Testis (tissue), 3 donors: ENCODE measurements around the gene AHDC1. TPM values are rescaled to one million over a fixed set of nuclear protein-coding genes. Genes with fewer than 3 reads are reported as not detected.
A peak's percentile ranks its signal among the peaks of the same experiment; 100 is the strongest.

Experiments used
- DNase-seq: peaks from one replicate; pipeline ENCODE4 v3.0.0-alpha.2; 2019
- H3K27ac ChIP-seq, 2 donors: fragments of 200-600 bp; sonication (generic); one replicate each; pipeline ENCODE4 v1.5.1; 2019
- H3K27me3 ChIP-seq: fragments of 200-600 bp; sonication (generic); one replicate; pipeline ENCODE4 v1.5.1; 2019
- H3K36me3 ChIP-seq: fragments of 200-600 bp; sonication (generic); one replicate; pipeline ENCODE4 v1.5.1; 2017; ENCODE audit warnings: low read depth; ENCODE audit errors: missing control alignments
- H3K4me1 ChIP-seq: fragments of 200-600 bp; sonication (generic); one replicate; pipeline ENCODE4 v1.5.1; 2019
- H3K4me3 ChIP-seq, 2 donors: fragments of 200-600 bp; sonication (generic); one replicate each; pipeline ENCODE4 v1.5.1; 2017 to 2019
- H3K9me3 ChIP-seq: fragments of 200-600 bp; sonication (generic); one replicate; pipeline ENCODE4 v1.5.1; 2017
- CTCF ChIP-seq, 3 experiments: fragments of 450-650 bp in 2 of 3; fragments of 200-600 bp in 1 of 3; sonication (generic) in 1 of 3; IDR thresholded peaks; one replicate each; pipeline ENCODE4 v1.5.1; 2016 to 2019; ENCODE audit warnings: antibody characterized with exemption in 3 of 3, mild to moderate bottlenecking in 2 of 3, moderate library complexity in 1 of 3
- POLR2A ChIP-seq: fragments of 450-650 bp; IDR thresholded peaks from one replicate; pipeline ENCODE4 v1.6.1; 2017; ENCODE audit warnings: antibody characterized with exemption, mild to moderate bottlenecking, moderate library complexity
- WGBS, 2 donors: methylation state at CpG; one replicate each; pipeline ENCODE4 v1.1.5; 2018; 5-methylcytosine and 5-hydroxymethylcytosine counted together
- intact Hi-C: fragments of 100-400 bp; cut with DNase I; formaldehyde crosslinking; loops from one replicate; pipeline ENCODE4 v1.15.1; 2023; ENCODE audit warnings: low total_unique reads
- polyA plus RNA-seq: library from polyadenylated mRNA; stranded (reverse); fragments of 350-450 nt; fragmentation: Illumina TruSeq; extraction: RNeasy Lipid Tissue Mini Kit (QIAGEN cat#74804); gene quantifications from one replicate; pipeline ENCODE4 v1.2.3, GENCODE V29; 2014; ENCODE audit warnings: low read depth, low replicate concordance; ENCODE audit not compliant: insufficient read depth
- total RNA-seq, 2 donors: library from RNA; depleted of rRNA; stranded (reverse); fragments of >200 nt; gene quantifications; one replicate each; pipeline ENCODE4 v1.2.3, GENCODE V29; 2016

The AHDC1 gene
- total and polyA plus RNA-seq, 3 donors from 2014 or later, result 32.5 to 86.8 (median 73.7) TPM

DNA sequence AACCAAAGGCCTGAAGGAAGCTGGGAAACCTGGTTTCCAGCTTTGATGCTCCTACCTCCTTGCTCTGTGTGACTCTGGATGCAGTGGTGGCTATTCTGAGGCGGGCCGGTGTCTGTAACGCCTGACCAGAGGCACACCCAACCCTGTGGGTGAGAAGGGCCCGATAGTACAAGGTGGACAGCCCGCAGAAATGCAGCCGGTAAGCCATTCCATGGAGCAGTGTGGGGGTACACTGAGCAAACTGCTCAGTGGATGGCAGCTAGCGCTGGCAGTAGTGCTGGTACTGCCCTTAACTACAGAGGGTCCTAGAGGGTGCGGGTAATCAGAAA, 36.0 kb downstream of the AHDC1 start:
- intact Hi-C loops, result no loop called here
- no peaks in the 10 kb centered on the region for H3K36me3 ChIP-seq
- H3K4me1 ChIP-seq, result peaks cover 97% of the 10 kb centered on the region
- peak overlapping the region; percentile 46 to 92 for H3K27ac ChIP-seq
- TF ChIP-seq POLR2A, result no peak
- no peak for TF ChIP-seq CTCF (IDR thresholded peaks at IDR 0.05)
- no peaks in the 10 kb centered on the region for H3K27me3 ChIP-seq
- peak overlapping the region in 1 of 2 donors; percentile 34 for H3K4me3 ChIP-seq
- no peak for DNase-seq
- H3K9me3 ChIP-seq, result no peaks in the 10 kb centered on the region
- 32 to 41% methylated on average over 8 of the region's 8 CpGs for WGBS, 2 donors

DNA sequence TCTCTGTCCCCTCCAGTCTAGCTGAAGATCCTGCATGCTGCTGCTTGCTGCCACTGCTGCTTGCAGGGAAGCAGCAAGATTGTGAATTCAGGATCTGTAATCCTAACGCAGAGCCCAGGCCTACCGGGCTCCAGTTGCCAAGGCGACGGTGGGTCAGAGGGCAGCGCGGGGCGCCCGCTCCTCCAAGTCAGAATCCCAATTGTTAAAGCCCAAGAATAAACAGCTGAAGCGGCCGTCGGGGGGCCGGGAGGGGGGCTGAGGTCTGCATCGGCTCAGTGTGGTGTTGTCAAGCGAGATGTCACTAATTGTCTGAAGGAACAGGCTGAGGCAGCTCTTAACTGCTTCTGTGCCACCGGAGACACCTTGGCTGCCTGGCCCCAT, 36.8 kb downstream of the AHDC1 start:
- no peak for DNase-seq
- no peak overlapping the region for H3K4me3 ChIP-seq
- no peaks in the 10 kb centered on the region for H3K9me3 ChIP-seq
- H3K27ac ChIP-seq, result peak overlapping the region; percentile 46 to 92
- peaks cover 97% of the 10 kb centered on the region for H3K4me1 ChIP-seq
- no peaks in the 10 kb centered on the region for H3K27me3 ChIP-seq
- WGBS, 2 donors, result 48 to 52% methylated on average over 15 of the region's 15 CpGs
- intact Hi-C loops, result no loop called here
- TF ChIP-seq CTCF (IDR thresholded peaks at IDR 0.05) (no peak), POLR2A (no peak)
- no peaks in the 10 kb centered on the region for H3K36me3 ChIP-seq

GRCh38 chr1:27566462-27567145, 37.3 kb downstream of the AHDC1 start:
- Histone ChIP-seq H3K27me3 (no peaks in the 10 kb centered on the region), H3K4me1 (peaks cover 97% of the 10 kb centered on the region), H3K36me3 (no peaks in the 10 kb centered on the region), H3K27ac (peak overlapping the region; percentile 71 to 92), H3K4me3 (no peak overlapping the region), H3K9me3 (no peaks in the 10 kb centered on the region)
- no peak for DNase-seq
- intact Hi-C loops, result no loop called here
- TF ChIP-seq POLR2A (no peak), CTCF (IDR thresholded peaks at IDR 0.05) (no peak)
- 43 to 56% methylated on average over 12 to 13 of the region's 13 CpGs for WGBS, 2 donors

DNA sequence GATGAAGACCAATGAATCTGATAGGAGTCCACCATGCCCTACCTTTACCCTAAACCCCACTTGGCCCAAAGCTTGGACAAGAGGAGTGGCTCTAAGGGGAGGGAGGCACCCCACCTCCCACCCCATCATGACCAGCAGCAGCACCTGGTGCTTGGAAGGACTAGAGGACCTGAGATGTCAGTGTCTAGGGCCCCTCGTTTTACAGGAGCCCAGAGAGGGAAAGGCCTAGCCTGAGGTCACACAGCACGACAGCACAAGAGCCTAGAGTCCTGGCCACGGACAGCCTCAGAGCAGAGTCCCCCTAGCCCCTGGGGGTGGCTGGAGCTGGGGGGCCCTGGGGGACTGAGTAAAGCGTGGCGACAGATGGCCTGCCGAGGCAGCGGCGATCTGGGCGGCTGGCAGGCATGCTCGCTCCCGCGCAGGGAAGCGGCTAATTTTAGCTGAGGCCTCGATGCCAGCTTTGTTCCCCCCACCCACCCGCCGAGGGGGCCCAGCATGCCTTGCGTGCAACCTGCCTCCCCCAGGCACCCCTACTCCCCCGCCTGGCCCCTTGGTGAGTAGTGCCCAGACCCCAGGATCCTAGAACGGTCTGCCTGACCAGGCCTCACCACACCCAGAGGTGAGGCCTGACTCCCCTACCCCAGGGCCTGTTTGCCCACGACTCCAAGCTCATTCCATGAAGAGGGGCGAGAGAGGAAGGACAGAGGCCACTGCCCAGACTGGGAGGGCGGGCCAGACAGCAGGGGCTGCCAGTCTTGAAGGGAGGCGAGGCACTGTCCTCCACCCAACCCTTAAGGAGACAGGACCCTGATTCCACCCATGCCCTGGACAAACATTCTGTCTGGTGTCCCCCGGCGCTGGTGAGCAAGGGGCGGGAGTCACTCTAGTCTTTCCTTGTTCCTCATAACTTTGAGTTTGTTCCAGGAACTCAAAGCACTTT, 39.0 kb downstream of the AHDC1 start:
- no peak for DNase-seq
- TF ChIP-seq CTCF (IDR thresholded peaks at IDR 0.05) (no peak), POLR2A (no peak)
- H3K36me3 ChIP-seq, result no peaks in the 10 kb centered on the region
- WGBS, 2 donors, result 30 to 39% methylated on average over 9 to 26 of the region's 26 CpGs
- peak overlapping the region; percentile 71 to 92 for H3K27ac ChIP-seq
- no peaks in the 10 kb centered on the region for H3K27me3 ChIP-seq
- H3K4me3 ChIP-seq, result no peak overlapping the region
- H3K9me3 ChIP-seq, result no peaks in the 10 kb centered on the region
- intact Hi-C loops, result no loop called here
- H3K4me1 ChIP-seq, result peaks cover 96% of the 10 kb centered on the region
